GM21390 (cell line): ENCODE results near the gene GPR39.
"Not testable (repeated sequence)": the region's sequence is repeated elsewhere in the genome, so short reads cannot be mapped to it uniquely, and the experiment has no call there.

ENCODE experiments used
- ATAC-seq: cut with Tn5 transposase; IDR thresholded peaks from one replicate; pipeline ENCODE4 v1.9.1; 2021; ENCODE audit not compliant: unreplicated experiment

The GPR39 gene

DNA sequence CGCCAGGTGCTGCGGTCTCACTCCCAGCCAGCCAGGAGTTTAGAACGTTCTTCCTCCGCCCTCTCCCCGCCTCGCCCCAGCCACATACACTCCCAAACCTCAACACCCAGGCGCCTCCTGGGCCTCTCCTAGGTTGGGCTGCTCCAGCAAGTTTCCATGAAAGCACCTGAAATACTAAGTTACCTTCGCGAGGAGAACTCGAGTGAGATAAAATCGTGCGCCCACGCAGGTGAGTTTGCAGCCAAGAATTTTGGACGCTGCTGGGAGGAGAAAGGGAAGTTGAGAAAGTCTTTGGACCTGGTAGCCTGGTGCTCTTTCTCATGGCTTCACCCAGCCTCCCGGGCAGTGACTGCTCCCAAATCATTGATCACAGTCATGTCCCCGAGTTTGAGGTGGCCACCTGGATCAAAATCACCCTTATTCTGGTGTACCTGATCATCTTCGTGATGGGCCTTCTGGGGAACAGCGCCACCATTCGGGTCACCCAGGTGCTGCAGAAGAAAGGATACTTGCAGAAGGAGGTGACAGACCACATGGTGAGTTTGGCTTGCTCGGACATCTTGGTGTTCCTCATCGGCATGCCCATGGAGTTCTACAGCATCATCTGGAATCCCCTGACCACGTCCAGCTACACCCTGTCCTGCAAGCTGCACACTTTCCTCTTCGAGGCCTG lies at the start of gene GPR39:
GPR39 (plus strand) TSS at position 83 of the 673 bp plus-strand sequence.
- no peak for ATAC-seq

DNA sequence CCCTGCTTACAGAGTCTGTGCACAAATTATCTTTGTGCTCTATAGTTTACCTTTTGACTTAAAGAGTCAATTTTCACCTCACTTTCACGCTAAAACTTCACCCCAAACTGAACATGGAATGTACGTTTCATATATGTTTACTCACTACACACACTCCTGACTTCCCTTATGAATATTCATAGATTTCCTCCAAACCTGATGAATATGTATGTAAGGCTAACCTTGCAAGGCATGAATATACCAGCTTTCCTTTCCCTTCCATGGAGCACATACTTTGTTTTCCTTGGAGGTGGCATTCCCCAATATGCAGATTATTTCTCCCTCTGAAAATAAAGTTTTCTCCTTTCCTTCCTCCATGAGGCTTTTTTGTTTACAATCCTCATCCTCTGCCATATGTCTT lies 48.4 kb upstream of the GPR39 start:
- ATAC-seq: no peak

GRCh38 chr2:132372276-132372675 lies 44.3 kb upstream of the GPR39 start:
- ATAC-seq: no peak

- no peak for ATAC-seq
These were observed 43.0 kb upstream of the GPR39 start for GRCh38 chr2:132373391-132374135.

DNA sequence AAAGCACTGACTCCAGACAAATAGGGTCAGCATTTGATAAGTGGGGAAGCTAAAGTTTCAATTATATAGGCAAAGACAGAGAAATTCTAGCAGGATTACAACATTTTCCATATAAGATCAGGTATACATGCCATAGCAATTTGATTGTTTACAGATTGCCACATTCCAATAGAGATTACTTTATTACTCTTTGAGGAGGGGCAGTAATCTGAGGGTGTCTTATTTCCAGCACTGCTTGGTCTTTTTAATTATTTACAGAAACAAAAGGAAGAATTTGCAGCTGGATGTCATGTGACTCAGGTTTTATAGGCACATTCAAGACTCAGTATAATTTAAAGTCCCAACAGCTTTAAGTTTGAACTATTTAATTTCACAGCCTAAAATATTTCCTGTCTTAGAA lies 42.5 kb upstream of the GPR39 start:
- ATAC-seq: no peak

DNA sequence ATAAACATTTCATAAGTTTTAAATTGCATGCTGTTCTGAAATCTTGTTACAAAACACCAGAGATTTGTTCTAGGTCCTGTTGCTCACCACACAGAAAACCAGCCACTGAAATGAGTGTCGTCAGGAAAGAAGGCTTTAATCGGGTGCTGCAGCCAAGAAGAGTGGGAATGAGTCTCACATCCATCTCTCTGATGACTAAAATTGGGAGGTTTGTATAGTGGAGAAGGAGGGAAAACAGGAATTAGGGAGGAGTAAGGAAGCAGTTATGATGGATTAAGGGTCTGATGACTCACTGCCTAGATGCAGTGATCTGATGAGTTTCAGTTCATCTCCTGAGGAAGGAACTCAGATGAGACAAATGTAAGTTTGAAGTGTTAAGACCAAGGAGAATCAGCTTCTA lies 42.1 kb upstream of the GPR39 start:
- no peak for ATAC-seq

DNA sequence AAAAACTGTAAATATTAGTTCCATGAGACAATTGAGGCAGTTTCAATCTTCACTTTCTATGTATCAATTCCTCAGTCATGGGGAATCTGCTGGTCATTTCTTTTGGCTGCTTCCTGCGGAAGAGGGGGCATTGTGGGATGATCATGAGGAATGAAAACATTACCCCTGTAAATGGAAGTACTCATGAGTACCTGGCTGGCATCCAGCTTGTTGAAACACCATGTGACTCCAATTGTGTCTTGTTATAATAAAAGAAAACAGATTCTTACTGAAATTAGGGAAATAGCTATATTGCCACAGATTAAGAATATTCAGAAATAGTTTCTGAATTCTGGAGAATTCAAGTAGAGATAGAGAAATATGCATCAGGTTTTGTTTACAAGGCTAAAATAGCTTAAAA lies 41.6 kb upstream of the GPR39 start:
- no peak for ATAC-seq

DNA sequence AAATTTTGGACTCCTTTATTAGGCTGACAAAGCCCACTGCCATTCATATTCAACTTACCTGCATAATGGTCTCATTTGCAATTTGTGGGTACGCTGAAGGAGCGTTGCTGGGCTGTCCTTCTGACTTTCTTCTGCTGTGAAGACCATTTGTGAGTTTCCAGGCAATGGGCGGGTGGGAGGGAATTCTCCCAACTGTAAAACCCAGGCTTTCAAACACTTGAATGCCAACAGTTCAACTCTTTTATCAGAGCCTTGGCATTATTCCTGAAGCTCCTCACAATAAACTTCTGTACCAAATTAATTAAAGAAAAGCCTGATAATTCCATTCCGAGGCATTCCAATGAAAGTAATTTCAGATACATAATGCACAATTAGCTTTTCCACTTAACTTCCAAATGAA lies 35.2 kb upstream of the GPR39 start:
- no peak for ATAC-seq

DNA sequence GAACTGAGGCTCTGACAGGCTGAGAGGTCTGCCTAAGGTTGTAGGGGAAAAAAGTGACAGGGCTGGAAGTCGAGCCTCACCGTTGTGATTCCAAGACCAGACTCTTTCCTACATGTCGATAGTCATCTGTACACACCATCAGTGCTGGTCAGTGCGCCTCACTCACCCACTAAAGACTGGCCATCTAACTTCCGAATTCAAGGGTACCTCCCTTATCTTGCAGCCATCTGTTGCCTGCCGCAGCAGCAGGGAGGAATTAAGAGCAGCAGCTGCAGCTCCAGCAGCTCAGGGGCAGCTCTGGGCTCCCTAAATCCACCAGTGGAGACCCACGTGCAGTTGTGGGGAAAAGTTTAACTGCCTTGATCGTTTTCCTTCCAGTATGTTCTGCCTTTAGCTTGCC lies 32.6 kb upstream of the GPR39 start:
- ATAC-seq: no peak

DNA sequence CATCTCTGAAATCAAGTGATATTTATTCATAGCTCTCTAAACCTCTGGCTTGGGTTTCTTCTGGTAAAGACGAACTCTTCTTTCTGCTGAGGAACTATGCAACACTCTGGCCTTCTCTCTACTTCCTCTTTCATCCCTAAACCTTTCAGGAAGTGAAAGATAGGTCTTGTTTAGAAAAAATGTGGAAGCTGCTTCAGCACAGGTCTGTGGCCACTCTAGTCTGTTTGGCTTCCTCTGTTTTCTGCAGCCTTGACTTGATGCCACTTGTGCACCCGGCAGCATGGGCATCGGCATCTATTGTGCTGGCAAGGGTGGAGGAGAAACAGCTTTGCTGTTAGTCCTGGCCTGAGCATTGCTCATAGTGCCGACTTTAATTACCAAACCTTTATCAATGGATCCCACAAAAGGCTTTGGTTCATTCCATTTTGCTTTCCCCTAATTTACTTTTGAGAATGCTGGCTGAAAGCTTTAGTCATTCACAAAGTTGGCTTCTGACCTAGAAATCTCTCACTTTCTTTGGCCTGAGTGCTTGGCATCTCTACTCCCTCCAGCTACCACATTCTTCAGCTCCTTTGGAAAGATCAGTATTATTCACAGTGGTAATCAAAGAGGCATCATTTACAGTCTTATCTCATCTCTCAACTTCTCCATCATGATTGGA lies 32.0 kb upstream of the GPR39 start:
- no peak for ATAC-seq

GRCh38 chr2:132387126-132387525 lies 29.5 kb upstream of the GPR39 start:
- no peak for ATAC-seq

DNA sequence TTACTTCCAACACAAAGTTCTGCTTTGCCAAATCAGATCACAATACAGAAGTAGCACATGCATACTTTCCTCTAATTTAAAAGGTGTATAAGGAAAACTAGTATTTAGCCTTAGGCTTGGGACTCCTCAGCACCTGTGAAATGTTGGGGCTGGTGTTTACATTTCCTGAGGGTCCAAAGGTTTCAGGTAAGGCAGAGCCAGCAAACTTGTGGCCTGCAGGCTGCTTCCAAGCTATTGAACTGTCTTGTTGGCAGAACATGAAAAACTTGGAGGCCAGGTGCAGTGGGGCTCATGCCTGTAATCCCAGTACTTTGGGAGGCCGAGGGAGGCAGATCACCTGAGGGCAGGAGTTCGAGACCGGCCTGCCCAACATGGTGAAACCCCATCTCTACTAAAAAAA lies 26.5 kb upstream of the GPR39 start:
- no peak for ATAC-seq

- ATAC-seq: no peak
These were observed 25.2 kb upstream of the GPR39 start for GRCh38 chr2:132391378-132391777.

DNA sequence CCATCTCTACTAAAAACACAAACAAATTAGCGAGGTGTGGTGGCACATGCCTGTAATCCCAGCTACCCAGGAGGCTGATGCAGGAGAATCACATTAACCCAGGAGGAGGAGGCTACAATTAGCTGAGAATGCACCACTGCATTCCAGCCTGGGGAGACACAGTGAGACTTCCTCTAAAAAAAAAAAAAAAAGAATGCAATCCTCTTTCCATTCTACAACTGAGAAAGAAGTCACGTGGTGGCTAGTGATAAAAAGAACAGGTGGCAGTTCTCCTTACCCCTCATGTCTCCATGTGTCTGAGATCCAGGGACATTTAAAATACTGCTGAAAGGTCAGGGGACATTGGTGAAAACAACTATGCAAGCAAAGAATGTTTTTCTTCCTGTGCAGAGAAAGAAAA lies 24.4 kb upstream of the GPR39 start:
- no peak for ATAC-seq

- ATAC-seq: no peak
These were observed 23.7 kb upstream of the GPR39 start for GRCh38 chr2:132392879-132393278.

DNA sequence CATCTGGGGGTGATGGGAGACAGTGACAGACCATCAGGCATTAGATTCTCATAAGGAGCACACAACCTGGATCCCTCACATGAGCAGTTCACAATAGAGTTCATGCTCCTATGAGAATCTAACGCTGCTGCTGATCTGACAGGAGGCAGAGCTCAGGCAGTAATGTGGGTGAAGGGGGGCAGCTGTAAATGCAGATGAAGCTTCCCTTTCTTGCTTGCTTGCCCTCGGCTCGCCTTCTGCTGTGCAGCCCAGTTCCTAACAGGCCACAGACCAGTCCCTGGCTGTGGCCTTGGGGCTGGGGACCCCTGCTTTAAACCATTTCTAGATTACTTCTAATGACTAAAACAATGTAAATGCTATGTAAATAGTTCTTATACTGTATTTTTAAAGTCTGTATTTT lies 19.6 kb upstream of the GPR39 start:
- ATAC-seq: not testable (repeated sequence)

DNA sequence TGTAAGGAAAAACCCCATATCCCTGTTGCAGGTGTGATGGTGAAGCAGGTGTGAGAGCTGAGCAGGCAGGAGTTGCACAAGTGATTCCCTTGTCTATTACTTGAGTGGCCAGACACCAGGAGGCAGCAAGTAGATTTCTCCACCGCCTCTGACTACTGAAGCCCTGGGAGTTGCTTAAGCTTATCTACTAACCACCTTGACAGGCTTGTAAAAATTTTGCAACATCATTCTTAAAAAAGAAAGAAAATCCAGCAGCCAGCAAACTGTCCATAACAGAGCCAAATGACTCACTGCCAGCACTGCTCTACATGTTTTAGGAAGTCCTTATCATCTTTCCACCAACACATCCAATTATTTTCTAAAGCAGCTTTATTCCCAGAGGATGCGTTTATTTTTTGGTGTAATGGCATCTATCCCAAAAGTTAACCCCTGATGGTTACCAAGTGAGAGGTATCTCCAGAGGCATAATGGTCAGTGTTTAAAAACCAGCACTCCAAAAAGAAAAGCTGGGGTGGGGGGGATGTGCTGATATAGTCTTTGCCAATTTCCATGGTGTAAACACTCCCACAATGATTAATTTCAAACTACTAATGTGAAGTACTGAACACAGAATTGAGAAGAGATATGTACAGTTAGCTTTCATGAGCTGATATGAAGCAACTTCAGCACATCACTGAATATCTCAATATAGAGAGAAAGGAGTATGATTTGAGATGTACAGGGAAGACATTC lies 16.3 kb upstream of the GPR39 start:
- no peak for ATAC-seq

DNA sequence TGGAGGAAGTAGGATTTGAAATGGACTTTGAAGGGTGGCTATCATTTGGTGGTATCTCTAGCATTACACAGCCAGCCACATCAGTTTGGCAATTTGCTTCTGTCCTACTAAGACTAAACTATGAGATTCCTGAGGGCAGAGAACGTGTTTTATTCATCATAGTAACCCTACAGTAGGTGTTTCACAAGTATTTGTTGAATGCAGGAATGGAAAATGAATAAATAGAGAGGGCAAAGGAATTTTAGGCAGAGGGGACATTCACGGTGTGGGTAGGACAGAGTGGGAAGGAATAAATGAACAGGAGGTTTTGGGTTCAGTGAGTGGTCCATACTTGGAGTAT lies 15.7 kb upstream of the GPR39 start:
- no peak for ATAC-seq

DNA sequence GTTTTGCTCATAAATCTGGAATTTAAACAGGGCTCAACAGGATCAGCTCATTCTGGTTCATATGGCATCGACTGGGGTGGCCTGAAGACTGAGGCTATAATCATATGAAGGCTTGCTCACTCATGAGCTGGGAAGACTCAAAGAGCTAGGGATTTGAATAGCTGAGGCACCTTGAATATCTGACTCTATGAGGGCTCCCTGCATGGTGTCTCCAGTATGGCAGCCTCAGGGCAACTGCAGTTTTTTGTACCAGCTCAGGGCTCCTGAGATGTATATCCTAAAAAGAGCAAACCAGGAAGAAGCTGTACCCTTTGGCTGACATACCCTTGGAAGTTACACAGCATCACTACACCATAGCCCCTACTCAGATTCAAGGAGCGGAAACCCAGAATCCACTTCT lies 15.3 kb upstream of the GPR39 start:
- no peak for ATAC-seq

DNA sequence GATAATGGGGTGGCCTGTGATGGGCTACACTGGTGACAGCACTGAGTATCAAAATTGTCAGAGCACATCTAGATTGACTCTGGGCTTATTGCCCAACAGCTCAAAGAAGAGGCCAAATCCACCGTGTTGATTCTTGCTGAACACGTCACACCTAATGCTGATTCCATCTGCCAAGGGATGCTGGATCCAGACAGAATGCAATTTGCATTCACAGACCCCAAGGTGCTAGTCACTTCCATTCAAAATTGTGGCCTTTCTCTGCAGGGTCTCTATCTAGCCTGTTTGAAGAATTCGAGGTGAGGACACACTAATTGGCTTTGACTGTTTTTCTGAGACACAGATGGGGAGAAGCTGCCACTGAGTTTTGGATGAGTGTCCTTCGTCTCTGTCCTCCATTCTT lies 13.5 kb upstream of the GPR39 start:
- ATAC-seq: no peak

- no peak for ATAC-seq
These were observed 12.5 kb upstream of the GPR39 start for GRCh38 chr2:132404056-132404455.

- no peak for ATAC-seq
These were observed 8.8 kb upstream of the GPR39 start for GRCh38 chr2:132407784-132408183.
